Stimulated activated CD4-positive, alpha-beta T cell treated with anti-CD3 and anti-CD28 coated beads, TNF-alpha, amount 100 ng/mL, for 48 hours (primary cell): ENCODE measurements around the gene CA4.

Experiments used
- DNase-seq, 3 donors: peaks; one replicate each; pipeline ENCODE4 v3.0.0-alpha.2; 2020; ENCODE audit warnings: low read depth in 3 of 3

The CA4 gene

GRCh38 chr17:60155427-60155814 lies 5.6 kb downstream of the CA4 start:
- DNase-seq, result no peak

- DNase-seq, result no peak
Observed at GRCh38 chr17:60155815-60156214, 6.0 kb downstream of the CA4 start.

GRCh38 chr17:60156746-60157145 lies 7.0 kb downstream of the CA4 start:
- DNase-seq, result no peak

GRCh38 chr17:60157487-60158040 lies 7.8 kb downstream of the CA4 start:
- DNase-seq, result no peak

- DNase-seq, result no peak
Observed at GRCh38 chr17:60158751-60159478, 9.1 kb downstream of the CA4 start.

DNA sequence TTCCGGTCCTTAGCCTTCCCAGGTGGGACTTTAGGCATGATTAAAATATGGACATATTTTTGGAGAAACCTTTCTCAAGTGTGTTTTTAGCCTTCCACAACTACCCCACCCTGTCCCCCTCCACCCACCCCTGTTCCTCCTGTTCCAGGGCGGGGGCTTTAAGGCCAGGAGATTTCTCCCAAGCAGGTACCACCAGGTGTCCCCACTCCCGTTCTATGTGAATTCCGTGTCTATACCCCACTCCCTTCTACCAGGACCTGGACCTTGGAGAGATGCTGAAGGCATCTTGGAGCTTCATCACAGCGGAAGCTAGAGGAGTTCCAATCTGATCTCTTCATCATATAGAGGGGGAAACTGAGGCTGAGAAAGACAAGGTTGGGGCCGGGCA lies 9.7 kb downstream of the CA4 start:
- no peak for DNase-seq

DNA sequence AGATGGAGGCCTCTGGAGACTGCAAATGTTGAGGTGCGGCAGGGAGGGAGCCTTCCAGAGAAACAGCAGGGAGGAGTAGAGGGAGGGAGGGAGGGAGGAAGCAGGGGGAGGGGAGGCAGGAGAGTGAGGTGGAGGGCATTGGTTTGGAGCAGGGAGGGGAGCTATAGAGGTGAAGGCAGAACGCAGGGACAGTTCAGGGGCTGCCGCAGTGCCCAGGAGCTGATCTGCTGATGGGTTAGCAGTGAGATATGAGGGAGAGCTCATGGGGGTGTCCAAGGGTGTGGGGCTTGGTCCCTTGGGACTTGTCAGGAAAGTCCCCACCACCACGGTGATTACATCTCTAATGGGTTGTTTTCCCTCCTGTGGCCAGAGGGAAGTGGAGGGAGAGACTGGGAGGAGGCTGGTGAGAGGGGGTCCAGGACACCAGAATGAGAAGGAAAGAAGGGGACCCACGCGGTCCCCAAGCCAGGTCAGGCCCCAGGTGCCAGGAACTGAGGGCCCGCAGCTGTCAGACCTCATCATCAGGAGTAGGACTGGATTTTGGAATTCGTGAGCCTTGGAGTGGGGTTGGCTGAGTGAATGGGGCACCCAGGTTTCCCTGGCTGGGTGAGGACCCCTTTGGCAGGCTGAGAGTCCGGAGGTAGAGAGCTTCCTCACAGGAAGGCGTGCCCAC lies 11.2 kb downstream of the CA4 start:
- DNase-seq, result no peak

GRCh38 chr17:60161598-60162330 lies 12.0 kb downstream of the CA4 start:
- no peak for DNase-seq

DNA sequence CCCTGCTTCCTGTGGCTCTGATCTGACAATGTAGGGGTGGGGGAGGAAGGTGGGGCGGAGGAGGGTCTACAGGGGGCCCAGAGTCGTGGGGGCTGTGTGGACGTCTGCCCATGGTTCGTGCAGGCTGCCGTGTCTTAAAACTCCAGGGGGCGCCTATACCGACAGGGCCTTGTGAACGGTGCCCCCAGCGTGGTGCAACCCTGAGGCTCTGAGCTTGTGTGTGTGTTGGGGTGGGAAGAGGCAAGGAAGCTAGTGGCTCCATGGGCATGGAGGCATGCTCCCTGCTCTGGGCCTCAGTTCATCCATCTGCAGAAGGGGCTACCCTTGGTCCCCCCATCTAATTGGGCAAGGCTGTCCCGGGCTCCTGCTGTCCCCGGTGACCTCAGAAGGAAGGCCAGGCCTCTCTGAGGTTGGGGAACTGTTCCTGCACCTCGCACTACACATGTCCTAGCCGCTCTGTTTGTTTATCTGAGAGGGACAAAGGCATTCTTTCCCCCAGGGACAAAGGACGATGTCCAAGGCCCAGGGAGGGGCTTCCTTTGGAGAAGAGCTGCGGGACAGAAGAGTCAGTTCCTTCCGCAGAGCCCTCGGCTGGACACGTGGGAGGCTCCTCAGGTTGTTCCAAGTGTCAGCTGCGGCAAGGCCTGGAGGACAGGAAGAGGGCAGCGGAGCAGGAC lies 13.5 kb downstream of the CA4 start:
- no peak for DNase-seq

- DNase-seq, result no peak
Observed at GRCh38 chr17:60164164-60164563, 14.4 kb downstream of the CA4 start.

DNA sequence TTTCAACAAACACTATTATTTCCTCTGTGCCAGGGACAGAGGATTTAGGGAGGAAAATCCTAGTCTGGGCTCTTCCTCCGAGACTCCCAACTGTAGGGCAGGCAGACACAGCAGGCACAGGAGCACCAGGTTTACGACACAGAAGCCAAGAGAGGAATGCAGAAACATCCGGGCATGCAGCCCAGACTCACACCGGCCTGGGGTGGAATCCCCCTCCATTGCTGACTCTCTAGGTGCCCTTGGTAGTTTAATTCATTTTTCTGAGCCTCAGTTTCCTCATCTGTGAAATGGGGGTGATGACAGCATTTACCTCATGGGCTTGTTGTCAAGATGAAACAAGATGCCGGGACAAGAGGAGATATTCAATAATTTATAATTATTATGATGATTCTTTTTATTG lies 14.9 kb downstream of the CA4 start:
- no peak for DNase-seq

DNA sequence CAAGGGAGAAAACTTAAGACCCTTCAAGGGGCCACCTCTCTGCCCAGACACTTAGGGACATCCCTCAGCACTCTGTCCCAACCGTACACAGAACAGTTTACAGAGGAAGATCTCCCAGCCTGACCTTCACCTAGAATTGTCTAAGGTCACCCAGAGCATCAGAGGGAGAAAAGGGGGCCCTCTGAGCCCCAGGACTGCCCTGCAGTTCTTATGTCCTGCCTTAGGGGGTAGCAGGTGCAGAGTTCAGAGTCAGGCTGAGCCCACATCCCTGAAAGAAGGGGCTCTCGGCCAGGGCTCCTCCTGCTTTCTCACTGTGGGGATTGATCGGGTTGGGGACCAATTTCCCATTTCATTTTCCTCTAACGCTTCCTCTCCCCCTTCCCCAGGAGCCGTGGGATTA lies 15.4 kb downstream of the CA4 start:
- DNase-seq, result no peak

DNA sequence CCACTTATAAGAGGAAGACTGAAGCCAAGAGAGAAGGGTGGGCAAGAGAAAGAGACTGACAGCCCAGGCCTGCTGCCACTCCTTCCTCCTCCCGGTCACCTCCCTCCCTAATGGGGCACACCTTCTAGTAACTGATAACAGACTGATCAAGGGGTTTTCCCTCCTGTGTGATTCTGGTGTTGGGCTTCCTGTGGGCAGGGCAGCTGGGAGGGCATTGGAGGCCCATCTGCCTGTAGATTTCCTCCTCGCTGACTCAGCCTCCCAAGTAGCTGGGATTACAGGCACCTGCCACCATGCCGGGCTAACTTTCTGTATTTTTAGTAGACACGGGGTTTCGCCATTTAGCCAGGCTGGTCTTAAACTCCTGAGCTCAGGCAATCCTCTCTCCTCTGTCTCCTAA lies 16.2 kb downstream of the CA4 start:
- DNase-seq, result no peak

DNA sequence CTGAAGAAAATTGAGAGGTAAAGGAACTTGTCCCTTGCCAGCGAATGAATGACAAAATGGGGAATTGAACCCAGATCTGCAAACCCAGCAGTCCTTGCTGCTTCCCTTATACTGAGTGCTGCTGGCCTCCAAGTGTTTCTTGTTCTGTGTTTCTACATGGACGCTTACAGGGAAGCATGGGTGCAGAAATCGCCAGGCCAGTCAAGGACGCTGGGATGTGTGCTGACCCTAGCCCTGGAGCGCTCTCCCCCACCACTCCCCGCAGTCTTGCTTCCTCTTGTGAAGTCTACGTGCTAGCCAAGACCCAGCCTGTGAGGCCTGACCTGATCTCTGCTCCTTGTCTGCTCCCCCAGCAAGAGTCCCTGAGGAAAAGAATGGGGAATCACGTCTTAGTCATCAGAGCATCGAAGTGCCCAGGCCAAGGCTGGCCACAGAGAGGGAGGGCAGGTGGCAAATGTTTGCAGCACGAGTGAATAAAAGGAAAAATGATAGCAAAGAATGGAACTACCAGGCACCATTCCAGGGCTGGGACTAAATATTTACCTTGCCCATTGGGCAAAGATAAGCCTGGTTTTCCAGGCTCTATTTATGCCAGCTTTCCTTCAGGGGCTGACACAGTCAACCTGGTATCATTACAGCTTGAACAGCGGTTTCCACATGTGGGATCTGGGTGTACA lies 17.4 kb downstream of the CA4 start:
- no peak for DNase-seq

DNA sequence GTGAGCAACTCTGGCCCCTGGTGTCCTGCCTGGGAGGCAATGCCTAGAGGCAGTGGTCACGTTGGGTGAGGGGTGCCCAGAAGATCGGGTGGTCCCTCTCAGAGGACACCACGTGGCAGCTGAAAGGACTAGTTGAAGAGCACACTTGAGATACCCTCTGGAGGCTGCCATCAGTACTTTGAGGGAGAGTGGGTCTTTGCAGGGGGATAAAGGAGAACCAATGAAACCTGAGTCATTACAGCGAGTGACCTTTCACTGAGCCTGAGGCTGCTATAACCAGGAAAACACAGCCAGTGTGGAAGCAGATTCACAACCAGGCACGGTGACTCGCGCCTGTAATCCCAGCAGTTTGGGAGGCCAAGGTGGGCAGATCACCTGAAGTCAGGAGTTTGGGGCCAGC lies 18.9 kb downstream of the CA4 start:
- DNase-seq, result no peak

- no peak for DNase-seq
Observed at GRCh38 chr17:60169921-60170817, 20.4 kb downstream of the CA4 start.

DNA sequence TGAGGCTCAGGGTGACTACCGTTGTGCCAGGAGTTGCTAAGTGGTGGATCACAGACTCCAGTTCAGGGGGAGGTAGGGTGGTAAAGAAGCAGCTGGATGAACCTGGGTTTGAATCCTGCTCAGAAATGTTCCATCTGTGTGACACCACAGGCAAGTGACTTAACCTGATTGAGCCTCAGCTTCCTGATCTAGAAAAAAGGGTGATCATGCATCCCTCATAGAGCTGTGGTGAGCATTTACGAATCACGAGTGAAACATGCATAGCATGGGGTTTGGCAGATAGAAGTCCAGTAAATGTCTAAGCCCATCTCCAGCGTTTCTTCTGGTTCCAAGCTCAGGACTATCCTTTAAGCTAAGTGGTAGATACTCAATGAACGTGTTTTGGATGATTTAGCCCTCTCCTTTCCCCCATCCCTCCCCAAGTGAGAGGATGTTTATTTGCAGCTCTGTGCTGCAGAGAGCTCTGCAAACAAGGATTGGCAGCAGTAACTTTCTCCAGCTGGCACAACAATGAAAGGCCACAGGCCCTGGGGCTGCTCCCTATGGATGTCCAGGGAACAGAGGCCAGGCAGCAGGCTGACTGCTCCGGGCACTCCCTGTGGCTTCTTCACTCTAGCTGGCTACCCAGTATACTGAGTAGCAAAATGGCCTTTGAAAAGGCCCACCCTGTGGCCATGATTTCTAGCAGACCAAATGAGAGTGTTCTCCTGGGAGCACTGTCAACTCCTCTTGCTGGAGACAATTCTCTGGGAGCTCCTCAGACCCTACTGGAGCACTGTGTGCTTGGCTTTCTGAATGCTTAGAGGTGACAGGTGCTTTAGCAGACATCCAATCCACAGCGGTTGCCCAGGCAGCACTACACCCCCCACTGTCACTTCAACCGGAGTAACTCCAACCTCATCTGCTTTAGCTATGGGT lies 21.3 kb downstream of the CA4 start:
- DNase-seq, result no peak

DNA sequence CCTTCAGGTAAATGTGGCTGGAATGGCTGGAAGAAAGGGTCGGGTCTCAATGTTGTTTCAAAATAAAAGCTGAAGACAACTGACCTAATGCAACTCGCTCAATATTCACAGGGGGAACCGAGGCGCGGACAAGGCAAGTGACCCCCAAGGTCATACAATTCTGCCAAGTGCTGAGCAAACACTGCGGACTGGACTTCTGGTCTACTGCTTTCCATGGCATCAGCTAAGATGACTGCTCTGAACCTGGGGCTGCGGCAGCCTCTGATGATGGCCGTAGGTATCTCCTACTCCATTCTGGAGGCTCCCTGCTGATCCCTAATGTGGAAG lies 21.9 kb downstream of the CA4 start:
- no peak for DNase-seq

DNA sequence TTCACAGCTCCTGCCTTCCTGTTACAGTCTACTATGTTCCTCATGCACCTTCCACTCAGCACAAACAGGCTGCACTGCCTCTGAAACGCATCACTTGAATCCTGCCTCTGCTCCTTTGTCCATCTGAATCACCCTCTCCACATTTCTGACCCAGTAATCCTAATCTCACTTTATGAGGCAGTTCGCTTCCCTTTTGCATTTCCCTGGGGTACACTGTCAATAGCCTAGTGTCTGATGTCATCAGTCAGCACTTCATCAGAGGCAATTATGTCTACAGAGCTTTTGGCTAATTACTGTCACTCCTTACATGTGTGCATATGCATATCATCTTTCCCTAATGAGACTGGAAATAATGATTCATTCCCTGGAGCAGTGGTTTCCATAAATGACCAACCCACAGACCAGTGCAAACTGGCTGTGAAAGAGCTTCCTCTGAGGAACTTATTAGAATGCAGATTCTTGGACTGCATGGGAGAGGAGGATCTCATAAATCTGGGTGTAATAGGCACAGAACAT lies 23.6 kb downstream of the CA4 start:
- DNase-seq, result no peak
